DOHH2 (cell line): ENCODE results near the gene ANKRD28.

Source experiments
- EZH2phosphoT487 ChIP-seq: fragments of 200-600 bp; sonication (generic); IDR thresholded peaks from 2 replicates; pipeline ENCODE4 v1.6.1; 2017; ENCODE audit warnings: borderline replicate concordance, mild to moderate bottlenecking, antibody characterized with exemption, low read length, moderate library complexity, mixed read lengths
- TF ChIP-seq, protein P1 (sequence below): fragments of 200-600 bp; sonication (generic); IDR thresholded peaks from one replicate; pipeline ENCODE4 v1.5.1; 2014; ENCODE audit warnings: antibody characterized with exemption, mild to moderate bottlenecking, low read depth, low read length; ENCODE audit not compliant: poor library complexity, severe bottlenecking

GRCh38 chr3:15825016-15825415, 27.2 kb upstream of the ANKRD28 start:
- TF ChIP-seq, protein P1, sequence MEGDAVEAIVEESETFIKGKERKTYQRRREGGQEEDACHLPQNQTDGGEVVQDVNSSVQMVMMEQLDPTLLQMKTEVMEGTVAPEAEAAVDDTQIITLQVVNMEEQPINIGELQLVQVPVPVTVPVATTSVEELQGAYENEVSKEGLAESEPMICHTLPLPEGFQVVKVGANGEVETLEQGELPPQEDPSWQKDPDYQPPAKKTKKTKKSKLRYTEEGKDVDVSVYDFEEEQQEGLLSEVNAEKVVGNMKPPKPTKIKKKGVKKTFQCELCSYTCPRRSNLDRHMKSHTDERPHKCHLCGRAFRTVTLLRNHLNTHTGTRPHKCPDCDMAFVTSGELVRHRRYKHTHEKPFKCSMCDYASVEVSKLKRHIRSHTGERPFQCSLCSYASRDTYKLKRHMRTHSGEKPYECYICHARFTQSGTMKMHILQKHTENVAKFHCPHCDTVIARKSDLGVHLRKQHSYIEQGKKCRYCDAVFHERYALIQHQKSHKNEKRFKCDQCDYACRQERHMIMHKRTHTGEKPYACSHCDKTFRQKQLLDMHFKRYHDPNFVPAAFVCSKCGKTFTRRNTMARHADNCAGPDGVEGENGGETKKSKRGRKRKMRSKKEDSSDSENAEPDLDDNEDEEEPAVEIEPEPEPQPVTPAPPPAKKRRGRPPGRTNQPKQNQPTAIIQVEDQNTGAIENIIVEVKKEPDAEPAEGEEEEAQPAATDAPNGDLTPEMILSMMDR = no peak
- no peak for TF ChIP-seq EZH2phosphoT487
